Measurements from ENCODE around the gene CLTC.

GRCh38 chr17:59684967-59685366 lies 65.3 kb downstream of the CLTC start:
- TF ChIP-seq CTCF (IDR thresholded peaks at IDR 0.05; ENCODE audit: poor library complexity) (no peak), EZH2 (IDR thresholded peaks at IDR 0.05; ENCODE audit: borderline replicate concordance) (no peak), EZH2phosphoT487 (IDR thresholded peaks at IDR 0.05; ENCODE audit: low read depth, severe bottlenecking, unreplicated experiment) (no peak)

Data from hepatocyte (in vitro differentiated cells).